Right kidney (tissue), 1 donor: ENCODE data around the gene DPH1.
A peak's percentile ranks its signal among the peaks of the same experiment; 100 is the strongest.

Source experiments
- DNase-seq: peaks from one replicate; pipeline ENCODE4 v3.0.0-alpha.2; 2016

Gene DPH1

GRCh38 chr17:2049333-2050299 is 19.7 kb downstream of the DPH1 start:
- peak; percentile 83 for DNase-seq

- DNase-seq, result no peak
Measured at GRCh38 chr17:2050300-2051060, 20.5 kb downstream of the DPH1 start.

- no peak for DNase-seq
Measured at GRCh38 chr17:2051061-2051932, 21.3 kb downstream of the DPH1 start.

GRCh38 chr17:2051933-2052559 is 22.1 kb downstream of the DPH1 start:
- DNase-seq, result peak; percentile 37

- DNase-seq, result peak; percentile 84
Measured at GRCh38 chr17:2053380-2054261, 23.7 kb downstream of the DPH1 start.

- no peak for DNase-seq
Measured at GRCh38 chr17:2054262-2054511, 24.2 kb downstream of the DPH1 start.

- DNase-seq, result peak; percentile 95
Measured at GRCh38 chr17:2054512-2055291, 24.7 kb downstream of the DPH1 start, which contains the start of gene HIC1. HIC1 (plus strand) TSS chr17:2055103; CDS start chr17:2056691, 1,588 bp downstream.

- no peak for DNase-seq
Measured at GRCh38 chr17:2055292-2056205, 25.6 kb downstream of the DPH1 start.

- peak; percentile 81 for DNase-seq
Measured at GRCh38 chr17:2056206-2057174, 26.5 kb downstream of the DPH1 start.

GRCh38 chr17:2057175-2057759 is 27.3 kb downstream of the DPH1 start:
- peak; percentile 77 for DNase-seq

GRCh38 chr17:2057760-2058585 is 28.0 kb downstream of the DPH1 start:
- peak; percentile 78 for DNase-seq

GRCh38 chr17:2058586-2059546 is 28.9 kb downstream of the DPH1 start:
- peak; percentile 66 for DNase-seq

GRCh38 chr17:2059547-2060384 is 29.8 kb downstream of the DPH1 start:
- DNase-seq, result peak; percentile 39

GRCh38 chr17:2060385-2060658 is 30.4 kb downstream of the DPH1 start:
- no peak for DNase-seq
